HepG2 (cell line): ENCODE results near the gene TNFRSF18. TPM values are rescaled to one million over a fixed set of nuclear protein-coding genes. Genes with fewer than 3 reads are reported as not detected.

ENCODE experiments used
- CBX5 ChIP-seq: sonication (generic); formaldehyde crosslinking; IDR thresholded peaks from 2 replicates; pipeline ENCODE4 v1.4.0; 2020; ENCODE audit warnings: missing genetic modification reagents, borderline replicate concordance
- EHMT2 ChIP-seq: fragments of 200-600 bp; sonication (generic); IDR thresholded peaks from 2 replicates; pipeline ENCODE4 v1.7.0; 2017; ENCODE audit warnings: antibody characterized with exemption, low read depth, low read length, borderline replicate concordance
- ELF1 ChIP-seq: sonication (generic); formaldehyde crosslinking; IDR thresholded peaks from 2 replicates; pipeline ENCODE4 v1.4.0; 2020; ENCODE audit warnings: missing genetic modification reagents
- HES4 ChIP-seq: sonication (generic); formaldehyde crosslinking; IDR thresholded peaks from 2 replicates; pipeline ENCODE4 v1.9.0; 2021; ENCODE audit warnings: mild to moderate bottlenecking, missing genetic modification reagents, borderline replicate concordance
- HNRNPL ChIP-seq: fragments of 200-400 bp; formaldehyde crosslinking; IDR thresholded peaks from 2 replicates; pipeline ENCODE4 v1.6.1; 2017; ENCODE audit warnings: mild to moderate bottlenecking, low read depth, low read length
- HNRNPLL ChIP-seq: fragments of 200-400 bp; formaldehyde crosslinking; IDR thresholded peaks from 2 replicates; pipeline ENCODE4 v1.6.1; 2017; ENCODE audit warnings: mild to moderate bottlenecking, low read depth, low read length; ENCODE audit not compliant: poor library complexity, severe bottlenecking
- HOXA7 ChIP-seq: sonication (generic); formaldehyde crosslinking; IDR thresholded peaks from 2 replicates; pipeline ENCODE4 v1.8.1; 2022; ENCODE audit warnings: mild to moderate bottlenecking, missing genetic modification reagents, moderate library complexity
- JDP2 ChIP-seq: sonication (generic); formaldehyde crosslinking; IDR thresholded peaks from 2 replicates; pipeline ENCODE4 v1.8.1; 2022; ENCODE audit warnings: missing genetic modification reagents, borderline replicate concordance
- MEIS2 ChIP-seq: sonication (generic); formaldehyde crosslinking; IDR thresholded peaks from 2 replicates; pipeline ENCODE4 v1.9.0; 2021; ENCODE audit warnings: mild to moderate bottlenecking, missing genetic modification reagents
- NPAS2 ChIP-seq: sonication (generic); formaldehyde crosslinking; IDR thresholded peaks from 2 replicates; pipeline ENCODE4 v1.8.0; 2022; ENCODE audit warnings: mild to moderate bottlenecking, missing genetic modification reagents, borderline replicate concordance
- NR2F2 ChIP-seq: IDR thresholded peaks from 2 replicates; pipeline ENCODE4 v1.6.1; 2012; ENCODE audit warnings: low read depth, inconsistent platforms, borderline replicate concordance
- PHB2 ChIP-seq: fragments of 450-650 bp; IDR thresholded peaks from 2 replicates; pipeline ENCODE4 v1.6.1; 2018; ENCODE audit not compliant: partially characterized antibody
- PHF20 ChIP-seq: sonication (generic); formaldehyde crosslinking; IDR thresholded peaks from 2 replicates; pipeline ENCODE4 v1.5.0; 2020; ENCODE audit warnings: mild to moderate bottlenecking, missing genetic modification reagents
- RFX5 ChIP-seq: IDR thresholded peaks from 2 replicates; pipeline ENCODE4 v1.6.1; 2011; ENCODE audit warnings: low read depth, low read length, improper control_type of control experiment
- SALL1 ChIP-seq: sonication (generic); formaldehyde crosslinking; IDR thresholded peaks from 2 replicates; pipeline ENCODE4 v1.8.0; 2022; ENCODE audit warnings: mild to moderate bottlenecking, missing genetic modification reagents
- SKI ChIP-seq: fragments of 450-650 bp; IDR thresholded peaks from one replicate; pipeline ENCODE4 v1.6.1; 2018; ENCODE audit warnings: mild to moderate bottlenecking; ENCODE audit not compliant: partially characterized antibody
- SPEN ChIP-seq: sonication (generic); formaldehyde crosslinking; IDR thresholded peaks from 2 replicates; pipeline ENCODE4 v1.5.1; 2020; ENCODE audit warnings: low read depth, mild to moderate bottlenecking, missing genetic modification reagents
- TAF1 ChIP-seq: sonication (generic); formaldehyde crosslinking; IDR thresholded peaks from 2 replicates; pipeline ENCODE4 v1.4.0; 2020; ENCODE audit warnings: missing genetic modification reagents
- ZBTB38 ChIP-seq: sonication (generic); formaldehyde crosslinking; IDR thresholded peaks from 2 replicates; pipeline ENCODE4 v1.5.1; 2020; ENCODE audit warnings: mild to moderate bottlenecking, missing genetic modification reagents
- ZNF160 ChIP-seq: sonication (generic); formaldehyde crosslinking; IDR thresholded peaks from 2 replicates; pipeline ENCODE4 v1.8.0; 2022; ENCODE audit warnings: mild to moderate bottlenecking, inconsistent platforms, missing genetic modification reagents
- ZNF557 ChIP-seq: sonication (generic); formaldehyde crosslinking; IDR thresholded peaks from 2 replicates; pipeline ENCODE4 v1.4.0; 2020; ENCODE audit warnings: missing genetic modification reagents
- ZNF800 ChIP-seq: sonication (generic); formaldehyde crosslinking; IDR thresholded peaks from 2 replicates; pipeline ENCODE4 v1.4.0; 2020; ENCODE audit warnings: missing genetic modification reagents
- ZNF839 ChIP-seq: sonication (generic); formaldehyde crosslinking; IDR thresholded peaks from 2 replicates; pipeline ENCODE4 v1.4.0; 2020; ENCODE audit warnings: missing genetic modification reagents, mild to moderate bottlenecking, borderline replicate concordance
- ZZZ3 ChIP-seq: sonication (generic); formaldehyde crosslinking; IDR thresholded peaks from 2 replicates; pipeline ENCODE4 v1.4.0; 2020; ENCODE audit warnings: missing genetic modification reagents, mild to moderate bottlenecking, borderline replicate concordance
- polyA plus RNA-seq, 8 experiments: library from polyadenylated mRNA; depleted of rRNA in 3 of 8; stranded (reverse) in 7 of 8; unstranded in 1 of 8; fragments of >200 nt; fragmentation: Illumina TruSeq in 4 of 8; extraction: Trizol in 4 of 8; gene quantifications; 2 replicates each; pipeline versions ENCODE4 v1.2.1 to v1.2.3, GENCODE V29; 2011 to 2016; ENCODE audit warnings: low read depth in 4 of 8, missing spikeins in 1 of 8, mixed read lengths in 1 of 8; ENCODE audit not compliant: insufficient read depth in 1 of 8
- total RNA-seq, 5 experiments: library from RNA; depleted of rRNA; stranded (reverse); fragments of >200 nt; fragmentation: Illumina TruSeq; extraction: Trizol; gene quantifications; 2 replicates each; pipeline ENCODE4 v1.2.3, GENCODE V29; 2016; ENCODE audit warnings: low read depth in 1 of 5
- TF ChIP-seq, protein P1 (sequence below): sonication (generic); formaldehyde crosslinking; conservative IDR thresholded peaks from 2 replicates; pipeline ENCODE4 v1.8.0; 2022; ENCODE audit warnings: mild to moderate bottlenecking, moderate library complexity, missing genetic modification reagents
- TF ChIP-seq, protein P2 (sequence below): sonication (generic); formaldehyde crosslinking; IDR thresholded peaks from 2 replicates; pipeline ENCODE4 v1.4.0; 2020; ENCODE audit warnings: missing genetic modification reagents

Gene TNFRSF18
- total and polyA plus RNA-seq, 2 of the 13 experiments (the other 11 are each of a cell fraction or from before 2014, with no cell fraction given): not detected

GRCh38 chr1:1168451-1169411 lies 37.7 kb downstream of the TNFRSF18 start (continued):
- TF ChIP-seq HES4 (CRISPR knock-in tag) (peak; percentile 70; the same call in 1 of the 2 replicates), PHB2 (no peak), EHMT2 (no peak), JDP2 (CRISPR knock-in tag) (no peak), SPEN (CRISPR knock-in tag) (peak; percentile 39; the same call in 1 of the 2 replicates), ZNF839 (CRISPR knock-in tag) (no peak), PHF20 (CRISPR knock-in tag) (0 out of 2 replicates have a peak, but pooled peaks have one; percentile 34), ZNF557 (no peak), NPAS2 (no peak), ZNF160 (CRISPR knock-in tag) (no peak), ZBTB38 (CRISPR knock-in tag) (peak; percentile 58; the same call in 1 of the 2 replicates), SKI (no peak), RFX5 (no peak), NR2F2 (no peak), CBX5 (CRISPR knock-in tag) (no peak), SALL1 (CRISPR knock-in tag) (peak; percentile 24; the same call in 1 of the 2 replicates), HNRNPL (0 out of 2 replicates have a peak, but pooled peaks have one; percentile 46), HOXA7 (no peak), MEIS2 (peak; percentile 36; the same call in 1 of the 2 replicates), TAF1 (no peak; the same call in 1 of the 2 replicates), ZZZ3 (CRISPR knock-in tag) (peak; percentile 33; the same call in 1 of the 2 replicates), HNRNPLL (peak; percentile 13), ZNF800 (peak; percentile 64; the same call in 1 of the 2 replicates), ELF1 (CRISPR knock-in tag) (peak; percentile 43; the same call in 1 of the 2 replicates)
- TF ChIP-seq, protein P1, sequence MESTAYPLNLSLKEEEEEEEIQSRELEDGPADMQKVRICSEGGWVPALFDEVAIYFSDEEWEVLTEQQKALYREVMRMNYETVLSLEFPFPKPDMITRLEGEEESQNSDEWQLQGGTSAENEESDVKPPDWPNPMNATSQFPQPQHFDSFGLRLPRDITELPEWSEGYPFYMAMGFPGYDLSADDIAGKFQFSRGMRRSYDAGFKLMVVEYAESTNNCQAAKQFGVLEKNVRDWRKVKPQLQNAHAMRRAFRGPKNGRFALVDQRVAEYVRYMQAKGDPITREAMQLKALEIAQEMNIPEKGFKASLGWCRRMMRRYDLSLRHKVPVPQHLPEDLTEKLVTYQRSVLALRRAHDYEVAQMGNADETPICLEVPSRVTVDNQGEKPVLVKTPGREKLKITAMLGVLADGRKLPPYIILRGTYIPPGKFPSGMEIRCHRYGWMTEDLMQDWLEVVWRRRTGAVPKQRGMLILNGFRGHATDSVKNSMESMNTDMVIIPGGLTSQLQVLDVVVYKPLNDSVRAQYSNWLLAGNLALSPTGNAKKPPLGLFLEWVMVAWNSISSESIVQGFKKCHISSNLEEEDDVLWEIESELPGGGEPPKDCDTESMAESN: 0 out of 2 replicates have a peak, but pooled peaks have one; percentile 33
- TF ChIP-seq, protein P2, sequence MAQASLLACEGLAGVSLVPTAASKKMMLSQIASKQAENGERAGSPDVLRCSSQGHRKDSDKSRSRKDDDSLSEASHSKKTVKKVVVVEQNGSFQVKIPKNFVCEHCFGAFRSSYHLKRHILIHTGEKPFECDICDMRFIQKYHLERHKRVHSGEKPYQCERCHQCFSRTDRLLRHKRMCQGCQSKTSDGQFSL: peak; percentile 98
